Vagina (tissue), 2 donors: ENCODE measurements around the gene DHRS4.
A peak's percentile ranks its signal among the peaks of the same experiment; 100 is the strongest.
"Not testable (repeated sequence)": the region's sequence is repeated elsewhere in the genome, so short reads cannot be mapped to it uniquely, and the experiment has no call there.

Experiments
- POLR2A ChIP-seq, 2 donors: fragments of 450-650 bp; IDR thresholded peaks; one replicate each; pipeline ENCODE4 v1.6.1; 2017; ENCODE audit warnings: antibody characterized with exemption in 2 of 2, mild to moderate bottlenecking in 2 of 2, moderate library complexity in 2 of 2
- POLR2AphosphoS5 ChIP-seq, 2 donors: sonication (generic); formaldehyde crosslinking; IDR thresholded peaks; one replicate each; pipeline ENCODE4 v1.9.0; 2017; ENCODE audit warnings: antibody characterized with exemption in 2 of 2, mild to moderate bottlenecking in 2 of 2, low read depth in 1 of 2; ENCODE audit not compliant: insufficient read depth in 1 of 2
- TF ChIP-seq, protein P1 (sequence below), 3 experiments: fragments of 450-650 bp in 2 of 3; fragments of 200-600 bp in 1 of 3; sonication (generic) in 1 of 3; IDR thresholded peaks; one replicate each; pipeline ENCODE4 v1.5.1; 2017 to 2019; ENCODE audit warnings: antibody characterized with exemption in 3 of 3, mild to moderate bottlenecking in 2 of 3, moderate library complexity in 2 of 3

DNA sequence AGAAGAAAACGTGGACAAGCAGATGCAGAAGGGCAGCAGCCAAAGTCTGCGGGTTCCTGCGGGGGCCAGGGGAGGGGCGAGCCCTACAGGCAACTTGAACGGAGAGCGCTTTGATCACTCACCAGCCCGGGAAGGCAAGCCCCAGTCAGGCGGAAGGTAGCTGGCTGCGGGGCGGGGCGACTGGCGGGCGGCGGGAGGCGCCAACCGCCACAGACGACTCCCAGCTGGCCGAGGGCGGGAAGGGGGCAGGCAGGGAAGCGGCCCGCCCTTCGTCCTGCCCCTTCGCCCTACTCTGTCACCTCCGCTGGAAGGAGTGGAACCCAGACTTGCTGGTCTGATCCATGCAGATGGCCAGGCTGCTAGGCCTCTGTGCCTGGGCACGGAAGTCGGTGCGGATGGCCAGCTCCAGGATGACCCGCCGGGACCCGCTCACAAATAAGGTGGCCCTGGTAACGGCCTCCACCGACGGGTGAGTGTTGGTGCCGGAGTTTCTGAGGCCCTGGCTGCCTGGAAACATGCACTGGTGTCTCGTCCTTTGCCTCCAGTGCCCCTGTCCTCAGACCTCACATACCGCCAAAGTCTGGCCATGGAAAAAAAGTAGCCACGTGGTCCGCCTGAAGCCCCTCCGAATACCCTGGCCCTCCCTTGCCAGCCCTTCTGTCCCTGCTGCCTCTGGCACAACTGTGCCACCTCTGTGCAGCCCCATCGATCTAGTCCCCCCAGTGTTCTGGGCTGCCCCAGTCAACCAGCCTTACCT lies 35.2 kb downstream of the DHRS4 start, which contains the start of gene DHRS4L2:
- TF ChIP-seq, protein P1, sequence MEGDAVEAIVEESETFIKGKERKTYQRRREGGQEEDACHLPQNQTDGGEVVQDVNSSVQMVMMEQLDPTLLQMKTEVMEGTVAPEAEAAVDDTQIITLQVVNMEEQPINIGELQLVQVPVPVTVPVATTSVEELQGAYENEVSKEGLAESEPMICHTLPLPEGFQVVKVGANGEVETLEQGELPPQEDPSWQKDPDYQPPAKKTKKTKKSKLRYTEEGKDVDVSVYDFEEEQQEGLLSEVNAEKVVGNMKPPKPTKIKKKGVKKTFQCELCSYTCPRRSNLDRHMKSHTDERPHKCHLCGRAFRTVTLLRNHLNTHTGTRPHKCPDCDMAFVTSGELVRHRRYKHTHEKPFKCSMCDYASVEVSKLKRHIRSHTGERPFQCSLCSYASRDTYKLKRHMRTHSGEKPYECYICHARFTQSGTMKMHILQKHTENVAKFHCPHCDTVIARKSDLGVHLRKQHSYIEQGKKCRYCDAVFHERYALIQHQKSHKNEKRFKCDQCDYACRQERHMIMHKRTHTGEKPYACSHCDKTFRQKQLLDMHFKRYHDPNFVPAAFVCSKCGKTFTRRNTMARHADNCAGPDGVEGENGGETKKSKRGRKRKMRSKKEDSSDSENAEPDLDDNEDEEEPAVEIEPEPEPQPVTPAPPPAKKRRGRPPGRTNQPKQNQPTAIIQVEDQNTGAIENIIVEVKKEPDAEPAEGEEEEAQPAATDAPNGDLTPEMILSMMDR (IDR thresholded peaks at IDR 0.05) = not testable (repeated sequence)
- TF ChIP-seq POLR2A (IDR thresholded peaks at IDR 0.05) = not testable (repeated sequence)
- peak in 1 of 2 donors; percentile 73 for TF ChIP-seq POLR2AphosphoS5 (IDR thresholded peaks at IDR 0.05; ENCODE audit: insufficient read depth in 1 of 2, low read depth in 1 of 2)
